Hepatocyte (in vitro differentiated cells): ENCODE measurements around the gene SKIL.

Source experiments
- EZH2 ChIP-seq: fragments of 200-600 bp; sonication (generic); IDR thresholded peaks from 2 replicates; pipeline ENCODE4 v1.6.1; 2016; ENCODE audit warnings: antibody characterized with exemption, mild to moderate bottlenecking, borderline replicate concordance
- EZH2phosphoT487 ChIP-seq: fragments of 200-600 bp; sonication (generic); IDR thresholded peaks from one replicate; pipeline ENCODE4 v1.6.1; 2018; ENCODE audit warnings: antibody characterized with exemption, mild to moderate bottlenecking, low read depth, moderate library complexity; ENCODE audit not compliant: unreplicated experiment, severe bottlenecking
- TF ChIP-seq, protein P1 (sequence below): fragments of 200-600 bp; sonication (generic); IDR thresholded peaks from 2 replicates; pipeline ENCODE4 v1.5.1; 2016; ENCODE audit warnings: antibody characterized with exemption, mild to moderate bottlenecking; ENCODE audit not compliant: poor library complexity

DNA sequence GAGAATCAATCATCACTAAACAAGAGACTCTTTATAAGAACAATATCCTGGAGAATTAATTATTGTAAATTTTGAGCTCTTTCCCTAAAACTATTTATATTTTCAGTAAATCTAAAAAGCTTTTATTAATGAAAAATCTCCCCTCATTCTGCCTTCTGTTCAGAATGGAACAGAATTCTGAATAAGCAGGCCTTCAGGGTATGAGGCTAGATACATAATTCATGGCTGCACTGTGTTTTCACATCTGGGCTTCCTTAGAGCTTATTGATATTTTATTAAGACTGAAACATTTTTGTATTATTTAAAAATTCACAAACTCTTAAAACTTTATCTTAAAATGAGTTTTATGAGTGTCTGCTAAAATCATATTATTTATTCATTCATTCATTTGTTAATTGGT, 85.9 kb downstream of the SKIL start:
- TF ChIP-seq EZH2 (no peak), EZH2phosphoT487 (no peak)
- TF ChIP-seq, protein P1, sequence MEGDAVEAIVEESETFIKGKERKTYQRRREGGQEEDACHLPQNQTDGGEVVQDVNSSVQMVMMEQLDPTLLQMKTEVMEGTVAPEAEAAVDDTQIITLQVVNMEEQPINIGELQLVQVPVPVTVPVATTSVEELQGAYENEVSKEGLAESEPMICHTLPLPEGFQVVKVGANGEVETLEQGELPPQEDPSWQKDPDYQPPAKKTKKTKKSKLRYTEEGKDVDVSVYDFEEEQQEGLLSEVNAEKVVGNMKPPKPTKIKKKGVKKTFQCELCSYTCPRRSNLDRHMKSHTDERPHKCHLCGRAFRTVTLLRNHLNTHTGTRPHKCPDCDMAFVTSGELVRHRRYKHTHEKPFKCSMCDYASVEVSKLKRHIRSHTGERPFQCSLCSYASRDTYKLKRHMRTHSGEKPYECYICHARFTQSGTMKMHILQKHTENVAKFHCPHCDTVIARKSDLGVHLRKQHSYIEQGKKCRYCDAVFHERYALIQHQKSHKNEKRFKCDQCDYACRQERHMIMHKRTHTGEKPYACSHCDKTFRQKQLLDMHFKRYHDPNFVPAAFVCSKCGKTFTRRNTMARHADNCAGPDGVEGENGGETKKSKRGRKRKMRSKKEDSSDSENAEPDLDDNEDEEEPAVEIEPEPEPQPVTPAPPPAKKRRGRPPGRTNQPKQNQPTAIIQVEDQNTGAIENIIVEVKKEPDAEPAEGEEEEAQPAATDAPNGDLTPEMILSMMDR: no peak
